ENCODE data around the gene VEGFB. TPM values are rescaled to one million over a fixed set of nuclear protein-coding genes. Genes with fewer than 3 reads are reported as not detected.

The VEGFB gene
- polyA plus RNA-seq, 12 donors: 71.0 to 113 (median 89.8) TPM; not detected in 1

GRCh38 chr11:64258356-64258755, 24.0 kb downstream of the VEGFB start:
- no peak for DNase-seq

GRCh38 chr11:64258946-64259532, 24.7 kb downstream of the VEGFB start:
- no peak for DNase-seq

GRCh38 chr11:64259533-64260067, 25.2 kb downstream of the VEGFB start:
- DNase-seq: no peak

GRCh38 chr11:64260147-64260708, 25.8 kb downstream of the VEGFB start:
- DNase-seq: no peak

- no peak for DNase-seq
These were observed 27.2 kb downstream of the VEGFB start for GRCh38 chr11:64261556-64262080.

GRCh38 chr11:64262271-64263002, 28.1 kb downstream of the VEGFB start:
- DNase-seq: no peak

- DNase-seq: no peak
These were observed 28.9 kb downstream of the VEGFB start for GRCh38 chr11:64263021-64263946.

GRCh38 chr11:64263947-64264317, 29.5 kb downstream of the VEGFB start:
- DNase-seq: no peak

- DNase-seq: no peak
These were observed 30.0 kb downstream of the VEGFB start for GRCh38 chr11:64264371-64264852.

- DNase-seq: no peak
These were observed 31.1 kb downstream of the VEGFB start for GRCh38 chr11:64265176-64266160.

- no peak for DNase-seq
These were observed 32.0 kb downstream of the VEGFB start for GRCh38 chr11:64266339-64266738.

GRCh38 chr11:64267207-64267945, 33.0 kb downstream of the VEGFB start:
- DNase-seq: no peak

GRCh38 chr11:64268025-64268892, 33.9 kb downstream of the VEGFB start:
- no peak for DNase-seq

- no peak for DNase-seq
These were observed 34.6 kb downstream of the VEGFB start for GRCh38 chr11:64268893-64269539.

- peak; percentile 99 for DNase-seq
These were observed 35.3 kb downstream of the VEGFB start for GRCh38 chr11:64269540-64270220.

GRCh38 chr11:64275031-64275800, 40.8 kb downstream of the VEGFB start:
- no peak for DNase-seq

- DNase-seq: no peak
These were observed 41.5 kb downstream of the VEGFB start for GRCh38 chr11:64275841-64276240.
